SK-N-DZ (cell line): Measurements from ENCODE around the gene RCAN3.
"Not testable (repeated sequence)": the region's sequence is repeated elsewhere in the genome, so short reads cannot be mapped to it uniquely, and the experiment has no call there.

Experiments
- DNase-seq: peaks from one replicate; pipeline ENCODE4 v3.0.0-alpha.2; 2015; ENCODE audit warnings: low spot score

Gene RCAN3

GRCh38 chr1:24508911-24509310 is 6.3 kb downstream of the RCAN3 start:
- DNase-seq, result no peak

GRCh38 chr1:24513706-24514105 is 11.1 kb downstream of the RCAN3 start:
- no peak for DNase-seq

GRCh38 chr1:24514946-24515345 is 12.3 kb downstream of the RCAN3 start:
- DNase-seq, result no peak

DNA sequence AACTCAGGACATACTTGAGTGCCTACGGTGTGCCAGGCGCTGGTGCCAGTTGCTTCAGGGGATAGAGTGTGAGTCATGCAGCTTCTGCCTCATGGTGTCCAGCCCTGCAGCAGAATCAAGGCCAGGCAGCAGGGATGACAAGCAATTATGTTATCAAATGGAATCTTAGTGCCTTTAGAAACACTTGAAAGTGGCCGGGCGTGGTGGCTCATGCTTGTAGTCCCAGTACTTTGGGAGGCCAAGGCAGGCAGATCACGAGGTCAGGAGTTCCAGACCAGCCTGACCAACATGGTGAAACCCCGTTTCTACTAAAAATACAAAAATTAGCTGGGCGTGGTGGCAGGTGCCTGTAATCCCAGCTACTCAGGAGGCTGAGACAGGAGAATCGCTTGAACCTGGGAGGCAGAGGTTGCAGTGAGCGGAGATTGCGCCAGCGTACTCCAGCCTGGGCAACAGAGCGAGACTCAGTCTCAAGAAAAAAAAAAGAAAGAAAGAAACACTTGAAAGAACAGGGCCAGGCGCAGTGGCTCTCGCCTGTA is 13.1 kb downstream of the RCAN3 start:
- not testable (repeated sequence) for DNase-seq

DNA sequence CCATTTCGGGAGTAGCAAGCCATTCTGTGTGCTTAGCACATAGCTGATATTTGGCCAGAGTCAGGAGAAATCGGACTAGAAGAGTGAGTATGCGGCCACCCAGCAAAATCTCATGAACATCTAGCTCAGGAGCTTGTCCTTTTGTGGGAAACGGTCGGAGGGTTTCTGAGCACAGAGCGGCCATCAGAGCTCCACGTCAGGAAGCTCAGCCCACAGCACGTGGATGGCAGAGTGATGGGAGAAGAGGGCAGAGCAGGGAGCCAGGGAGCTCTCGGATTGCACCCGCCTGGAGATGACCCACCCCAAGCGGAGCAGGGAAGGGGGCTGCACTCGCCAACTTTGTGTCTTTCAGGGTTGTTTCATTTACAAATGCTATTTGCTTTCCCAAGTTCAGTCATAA is 13.9 kb downstream of the RCAN3 start:
- DNase-seq, result no peak

DNA sequence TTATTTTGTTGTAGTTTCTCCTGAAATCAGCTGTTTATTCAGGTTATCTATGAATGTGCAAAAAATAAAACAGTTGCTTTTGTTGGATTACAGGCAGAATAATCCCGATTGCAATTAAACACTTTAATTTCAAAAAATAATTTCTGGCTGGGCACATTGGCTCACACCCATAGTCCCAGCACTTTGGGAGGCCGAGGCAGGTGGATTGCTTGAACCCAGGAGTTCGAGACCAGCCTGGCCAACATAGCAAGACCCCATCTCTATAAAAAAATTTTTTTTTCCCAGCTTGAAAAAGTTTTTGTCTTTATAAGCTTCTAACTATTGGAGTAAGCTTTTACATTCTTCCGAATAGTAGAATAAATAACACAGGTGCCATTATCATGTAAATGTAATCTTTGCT is 15.3 kb downstream of the RCAN3 start:
- DNase-seq, result no peak

- DNase-seq, result not testable (repeated sequence)
Measured at GRCh38 chr1:24520282-24520681, 17.6 kb downstream of the RCAN3 start.

DNA sequence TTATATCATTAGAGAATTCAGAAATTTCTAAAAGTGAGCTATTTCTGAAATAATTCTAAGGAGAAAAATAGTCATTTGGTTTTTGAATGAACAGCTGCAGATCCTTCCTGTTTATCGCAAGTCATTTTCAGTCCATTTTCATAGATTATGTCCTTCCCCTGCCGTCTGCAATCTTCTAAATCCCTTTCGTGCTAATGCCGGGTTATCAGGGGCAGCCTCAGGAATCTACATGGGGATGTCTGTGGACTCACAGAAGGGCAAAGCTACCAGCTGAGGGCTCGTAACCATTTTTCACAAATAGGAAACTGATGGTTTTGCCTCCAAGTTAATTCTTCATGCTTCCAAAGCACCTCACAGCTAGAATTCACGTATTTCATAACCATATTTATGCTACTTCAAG is 23.0 kb downstream of the RCAN3 start:
- DNase-seq, result no peak

DNA sequence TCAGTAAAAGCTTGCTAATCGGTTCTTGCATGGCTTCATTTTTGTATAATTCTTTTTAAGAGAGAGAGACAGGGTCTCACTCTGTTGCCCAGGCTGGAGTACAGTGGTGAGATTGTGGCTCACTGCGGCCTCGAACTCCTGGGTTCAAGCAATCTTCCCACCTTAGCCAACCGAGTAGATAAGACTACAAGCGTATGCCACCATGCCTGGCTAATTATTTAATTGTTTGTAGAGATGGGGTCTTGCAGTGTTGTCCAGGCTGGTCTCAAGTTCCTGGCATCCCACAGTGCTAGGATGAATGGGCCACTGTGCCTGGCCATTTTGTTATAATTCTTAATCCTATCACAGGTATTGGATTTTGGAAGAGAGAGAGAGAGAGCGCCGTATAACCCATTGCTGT is 23.4 kb downstream of the RCAN3 start:
- DNase-seq, result no peak

GRCh38 chr1:24526940-24527542 is 24.4 kb downstream of the RCAN3 start:
- no peak for DNase-seq

DNA sequence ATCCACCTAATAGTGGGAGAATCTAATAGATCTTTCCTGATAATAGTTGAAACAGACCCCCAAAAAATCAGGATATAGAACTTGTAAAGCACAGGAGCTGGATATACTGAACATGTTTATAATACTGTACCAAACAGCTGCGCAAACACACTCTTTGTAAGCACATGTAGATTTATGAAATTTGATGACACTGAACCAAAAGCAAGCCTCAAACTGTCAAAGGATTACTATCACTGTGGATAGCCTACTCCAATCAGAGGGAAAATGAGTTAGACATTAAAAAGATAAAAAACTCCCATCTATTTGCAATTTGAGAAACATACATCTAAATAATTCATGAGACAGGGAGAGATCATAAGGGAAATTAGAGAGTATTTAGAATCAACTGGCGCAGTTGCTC is 26.1 kb downstream of the RCAN3 start:
- DNase-seq, result no peak

- DNase-seq, result not testable (repeated sequence)
Measured at GRCh38 chr1:24529292-24529691, 26.7 kb downstream of the RCAN3 start.

GRCh38 chr1:24535021-24535424 is 32.4 kb downstream of the RCAN3 start:
- DNase-seq, result no peak

DNA sequence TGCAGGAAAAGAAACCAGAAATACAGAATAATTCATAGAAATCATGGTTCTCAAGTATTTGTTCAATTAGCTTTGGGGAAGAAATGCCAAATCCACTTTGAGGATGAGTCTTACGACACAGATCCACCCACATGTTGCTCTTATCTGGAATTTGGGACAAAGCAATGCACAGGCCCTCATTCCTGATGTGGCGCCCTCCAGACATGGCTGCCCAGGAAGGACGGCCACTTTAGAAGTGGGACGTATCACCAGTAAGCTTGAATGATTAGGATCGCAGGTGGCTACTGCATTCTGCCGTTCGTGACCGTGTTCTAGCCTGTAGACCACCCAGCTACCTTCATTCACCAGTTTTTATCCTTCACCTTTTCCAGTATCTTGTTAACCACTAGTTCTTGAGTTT is 33.1 kb downstream of the RCAN3 start:
- no peak for DNase-seq

GRCh38 chr1:24536391-24536840 is 33.8 kb downstream of the RCAN3 start:
- no peak for DNase-seq

- no peak for DNase-seq
Measured at GRCh38 chr1:24540051-24540905, 37.6 kb downstream of the RCAN3 start.

- no peak for DNase-seq
Measured at GRCh38 chr1:24540906-24541710, 38.5 kb downstream of the RCAN3 start.

GRCh38 chr1:24541711-24542346 is 39.2 kb downstream of the RCAN3 start:
- no peak for DNase-seq

DNA sequence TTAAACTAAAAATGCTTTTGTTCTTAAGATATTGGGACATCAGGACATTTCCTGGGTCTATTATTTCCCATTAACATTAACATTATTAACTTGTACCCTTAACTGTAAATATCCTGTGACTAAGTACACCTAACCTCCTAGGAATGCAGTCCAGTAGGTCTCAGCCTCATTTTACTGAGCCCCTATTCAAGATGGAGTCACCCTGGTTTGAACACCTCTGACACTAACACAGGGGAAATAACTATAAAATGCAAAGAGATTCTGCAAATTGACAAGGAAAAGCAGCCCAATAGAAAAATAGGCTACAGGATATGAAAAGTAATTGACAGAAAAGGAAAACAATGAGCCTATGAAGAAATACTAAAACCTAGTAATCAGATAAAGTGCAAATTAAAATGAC is 41.6 kb downstream of the RCAN3 start:
- no peak for DNase-seq

DNA sequence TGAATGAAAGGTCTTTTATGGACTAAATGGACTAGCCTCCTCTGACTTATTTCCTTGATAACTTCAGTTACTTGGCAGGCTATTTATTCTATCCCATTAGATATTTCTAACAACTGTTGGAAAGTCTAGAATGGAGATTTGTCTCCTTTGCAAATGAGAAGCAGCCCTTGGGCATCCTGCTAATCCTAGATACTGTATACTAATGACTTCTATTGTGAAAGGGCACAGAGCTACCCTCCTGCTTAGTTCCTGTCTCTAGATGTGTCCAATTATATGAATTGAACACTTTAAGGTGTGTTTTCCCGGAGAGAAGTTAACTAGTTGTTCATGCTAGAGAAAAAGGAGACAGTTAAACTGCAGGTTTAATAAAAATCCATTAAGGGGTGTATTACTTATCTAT is 43.0 kb downstream of the RCAN3 start:
- DNase-seq, result no peak

DNA sequence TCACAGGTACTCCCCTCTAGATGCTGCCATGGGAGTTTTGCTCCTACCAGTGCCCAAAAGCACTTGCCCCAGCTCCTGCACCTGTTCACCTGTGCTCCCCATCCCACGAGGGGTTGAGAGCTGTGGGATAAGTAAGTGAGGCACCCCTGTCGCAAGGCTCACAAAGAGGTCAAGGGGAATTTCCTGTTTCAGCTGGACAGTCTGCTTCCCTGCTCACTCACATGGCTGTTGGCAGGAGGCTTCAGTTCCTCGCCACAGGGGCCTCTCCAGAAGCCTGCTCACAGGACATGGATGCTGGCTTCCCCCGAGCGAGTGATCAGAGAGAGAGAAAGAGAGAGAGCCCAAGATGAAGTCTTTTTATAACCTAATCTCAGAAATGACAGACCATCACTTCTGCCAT is 44.6 kb downstream of the RCAN3 start:
- no peak for DNase-seq

DNA sequence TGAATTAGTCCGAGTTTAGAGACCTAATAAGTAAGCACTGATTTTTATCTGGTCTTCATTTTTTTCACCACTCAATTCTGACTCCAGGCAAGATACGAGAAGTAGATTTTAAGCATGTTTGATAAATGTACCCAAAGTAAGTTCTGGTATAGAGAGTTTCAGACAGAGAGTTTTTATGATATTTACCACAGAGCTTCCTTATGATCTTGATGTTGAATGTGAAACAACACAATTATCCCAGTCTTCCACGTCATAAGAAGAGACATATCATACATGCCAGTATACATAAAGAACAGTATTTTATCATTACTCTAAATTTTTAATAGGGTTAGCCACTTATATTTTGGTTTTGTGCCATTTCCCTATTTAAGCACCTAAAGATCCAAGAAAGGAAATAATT is 45.4 kb downstream of the RCAN3 start:
- DNase-seq, result no peak
